ENCODE results near the gene UBE2N.
"Not testable (repeated sequence)": the region's sequence is repeated elsewhere in the genome, so short reads cannot be mapped to it uniquely, and the experiment has no call there.

UBE2N gene

GRCh38 chr12:93402333-93403311 is 39.1 kb downstream of the UBE2N start:
- Histone ChIP-seq H3K4me1 (ENCODE audit: insufficient read depth, poor library complexity, severe bottlenecking) (no peaks in the 10 kb centered on the region), H3K9me3 (ENCODE audit: severe bottlenecking) (no peaks in the 10 kb centered on the region), H3K36me3 (ENCODE audit: low read depth) (peaks cover 42% of the 10 kb centered on the region), H3K27me3 (ENCODE audit: insufficient read depth, poor library complexity, severe bottlenecking) (no peaks in the 10 kb centered on the region), H3K4me3 (ENCODE audit: severe bottlenecking) (no peak overlapping the region), H3K27ac (ENCODE audit: poor library complexity, severe bottlenecking) (no peak overlapping the region)
- TF ChIP-seq, protein P1, sequence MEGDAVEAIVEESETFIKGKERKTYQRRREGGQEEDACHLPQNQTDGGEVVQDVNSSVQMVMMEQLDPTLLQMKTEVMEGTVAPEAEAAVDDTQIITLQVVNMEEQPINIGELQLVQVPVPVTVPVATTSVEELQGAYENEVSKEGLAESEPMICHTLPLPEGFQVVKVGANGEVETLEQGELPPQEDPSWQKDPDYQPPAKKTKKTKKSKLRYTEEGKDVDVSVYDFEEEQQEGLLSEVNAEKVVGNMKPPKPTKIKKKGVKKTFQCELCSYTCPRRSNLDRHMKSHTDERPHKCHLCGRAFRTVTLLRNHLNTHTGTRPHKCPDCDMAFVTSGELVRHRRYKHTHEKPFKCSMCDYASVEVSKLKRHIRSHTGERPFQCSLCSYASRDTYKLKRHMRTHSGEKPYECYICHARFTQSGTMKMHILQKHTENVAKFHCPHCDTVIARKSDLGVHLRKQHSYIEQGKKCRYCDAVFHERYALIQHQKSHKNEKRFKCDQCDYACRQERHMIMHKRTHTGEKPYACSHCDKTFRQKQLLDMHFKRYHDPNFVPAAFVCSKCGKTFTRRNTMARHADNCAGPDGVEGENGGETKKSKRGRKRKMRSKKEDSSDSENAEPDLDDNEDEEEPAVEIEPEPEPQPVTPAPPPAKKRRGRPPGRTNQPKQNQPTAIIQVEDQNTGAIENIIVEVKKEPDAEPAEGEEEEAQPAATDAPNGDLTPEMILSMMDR (IDR thresholded peaks at IDR 0.05; ENCODE audit: poor library complexity, severe bottlenecking): no peak
- no peak for ATAC-seq (ENCODE audit: low read depth)
- no peak for DNase-seq (ENCODE audit: low spot score)

GRCh38 chr12:93399183-93399863 is 42.4 kb downstream of the UBE2N start:
- TF ChIP-seq, protein P1 (IDR thresholded peaks at IDR 0.05; ENCODE audit: poor library complexity, severe bottlenecking): peak; percentile 7
- not testable (repeated sequence) for DNase-seq (ENCODE audit: low spot score)
- peaks cover 50% of the 10 kb centered on the region for H3K36me3 ChIP-seq (ENCODE audit: low read depth)

GRCh38 chr12:93397412-93397811 is 44.3 kb downstream of the UBE2N start:
- Histone ChIP-seq H3K27me3 (ENCODE audit: insufficient read depth, poor library complexity, severe bottlenecking) (no peaks in the 10 kb centered on the region), H3K36me3 (ENCODE audit: low read depth) (peaks cover 51% of the 10 kb centered on the region)
- ATAC-seq (ENCODE audit: low read depth): no peak

More at GRCh38 chr12:93399183-93399863, 42.4 kb downstream of the UBE2N start:
- not testable (repeated sequence) for H3K9me3 ChIP-seq (ENCODE audit: severe bottlenecking); H3K4me1 ChIP-seq (ENCODE audit: insufficient read depth, poor library complexity, severe bottlenecking); H3K27ac ChIP-seq (ENCODE audit: poor library complexity, severe bottlenecking); H3K27me3 ChIP-seq (ENCODE audit: insufficient read depth, poor library complexity, severe bottlenecking); H3K4me3 ChIP-seq (ENCODE audit: severe bottlenecking)
- ATAC-seq (ENCODE audit: low read depth): peak; percentile 99

DNA sequence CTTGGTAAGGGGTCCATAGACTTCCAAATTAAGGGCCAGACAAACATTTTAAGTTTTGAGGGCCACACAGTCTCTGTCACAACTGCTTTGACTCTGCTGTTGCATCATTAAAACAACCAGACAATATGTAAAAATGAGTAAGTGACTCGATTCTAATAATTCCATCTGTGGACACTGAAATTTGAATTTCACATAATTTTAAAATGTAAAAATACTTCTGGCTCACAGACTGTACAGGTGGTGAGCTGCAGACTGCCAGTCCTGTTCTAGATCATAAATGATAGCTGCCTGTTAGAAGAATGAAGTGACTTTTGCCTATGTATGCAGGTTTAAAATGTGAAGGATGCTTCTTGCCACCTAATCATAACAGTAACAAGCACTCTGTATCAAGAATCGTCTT is 48.3 kb downstream of the UBE2N start:
- Histone ChIP-seq H3K9me3 (ENCODE audit: severe bottlenecking) (no peaks in the 10 kb centered on the region), H3K27ac (ENCODE audit: poor library complexity, severe bottlenecking) (no peak overlapping the region), H3K27me3 (ENCODE audit: insufficient read depth, poor library complexity, severe bottlenecking) (no peaks in the 10 kb centered on the region), H3K4me3 (ENCODE audit: severe bottlenecking) (no peak overlapping the region), H3K36me3 (ENCODE audit: low read depth) (peaks cover 44% of the 10 kb centered on the region), H3K4me1 (ENCODE audit: insufficient read depth, poor library complexity, severe bottlenecking) (no peaks in the 10 kb centered on the region)
- DNase-seq (ENCODE audit: low spot score): no peak
- no peak for ATAC-seq (ENCODE audit: low read depth)
- TF ChIP-seq, protein P1 (IDR thresholded peaks at IDR 0.05; ENCODE audit: poor library complexity, severe bottlenecking): no peak

More at GRCh38 chr12:93397412-93397811, 44.3 kb downstream of the UBE2N start:
- DNase-seq (ENCODE audit: low spot score): no peak
- no peaks in the 10 kb centered on the region for H3K9me3 ChIP-seq (ENCODE audit: severe bottlenecking)
- TF ChIP-seq, protein P1 (IDR thresholded peaks at IDR 0.05; ENCODE audit: poor library complexity, severe bottlenecking): no peak
- H3K27ac ChIP-seq (ENCODE audit: poor library complexity, severe bottlenecking): no peak overlapping the region
- H3K4me3 ChIP-seq (ENCODE audit: severe bottlenecking): no peak overlapping the region
- H3K4me1 ChIP-seq (ENCODE audit: insufficient read depth, poor library complexity, severe bottlenecking): no peaks in the 10 kb centered on the region

Measured in RWPE2 (cell line).